IPS-NIHi7 (cell line): Measurements from ENCODE around the gene ISG15.
"Not testable (repeated sequence)": the region's sequence is repeated elsewhere in the genome, so short reads cannot be mapped to it uniquely, and the experiment has no call there.

Source experiments
- DNase-seq: peaks from one replicate; pipeline ENCODE4 v3.0.0; 2012; ENCODE audit warnings: mixed read lengths; ENCODE audit errors: extremely low spot score

The ISG15 gene

GRCh38 chr1:1044455-1045078 lies 31.3 kb downstream of the ISG15 start:
- DNase-seq = no peak

- DNase-seq = no peak
These were observed 31.8 kb downstream of the ISG15 start for GRCh38 chr1:1045129-1045528.

DNA sequence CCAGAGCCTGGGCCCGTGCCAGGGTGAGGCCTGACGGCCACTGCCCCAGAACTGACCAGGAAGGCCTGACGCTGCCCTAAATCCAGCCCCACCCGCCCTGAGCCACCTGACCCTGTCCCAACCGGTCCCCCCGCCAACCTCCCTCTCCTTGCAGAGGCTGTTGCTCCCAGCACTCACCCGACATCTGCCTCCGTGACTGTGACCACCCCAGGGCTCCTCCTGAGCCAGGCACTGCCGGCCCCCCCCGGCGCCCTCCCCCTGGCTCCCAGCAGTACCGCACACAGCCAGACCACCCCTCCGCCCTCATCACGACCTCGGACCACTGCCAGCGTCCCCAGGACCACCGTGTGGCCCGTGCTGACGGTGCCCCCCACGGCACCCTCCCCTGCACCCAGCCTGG lies 32.9 kb downstream of the ISG15 start:
- DNase-seq = no peak

GRCh38 chr1:1046767-1047166 lies 33.5 kb downstream of the ISG15 start:
- no peak for DNase-seq

- no peak for DNase-seq
These were observed 34.1 kb downstream of the ISG15 start for GRCh38 chr1:1047407-1047806.

- no peak for DNase-seq
These were observed 34.7 kb downstream of the ISG15 start for GRCh38 chr1:1047963-1048362.

DNA sequence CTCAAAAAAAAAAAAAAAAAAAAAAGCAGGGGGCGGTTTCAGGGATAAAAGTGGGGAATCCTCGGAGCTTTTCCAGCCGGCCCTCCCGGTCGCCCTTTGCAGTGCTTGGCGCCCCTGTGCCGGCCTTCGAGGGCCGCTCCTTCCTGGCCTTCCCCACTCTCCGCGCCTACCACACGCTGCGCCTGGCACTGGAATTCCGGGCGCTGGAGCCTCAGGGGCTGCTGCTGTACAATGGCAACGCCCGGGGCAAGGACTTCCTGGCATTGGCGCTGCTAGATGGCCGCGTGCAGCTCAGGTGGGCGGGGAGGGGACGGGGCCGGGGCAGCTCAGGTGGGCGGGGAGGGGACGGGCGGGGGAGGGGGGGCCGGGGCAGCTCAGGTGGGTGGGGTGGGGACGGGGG lies 35.5 kb downstream of the ISG15 start:
- no peak for DNase-seq

- no peak for DNase-seq
These were observed 36.2 kb downstream of the ISG15 start for GRCh38 chr1:1049318-1050165.

GRCh38 chr1:1050577-1051052 lies 37.3 kb downstream of the ISG15 start:
- no peak for DNase-seq

GRCh38 chr1:1051127-1051810 lies 38.0 kb downstream of the ISG15 start:
- DNase-seq = no peak

DNA sequence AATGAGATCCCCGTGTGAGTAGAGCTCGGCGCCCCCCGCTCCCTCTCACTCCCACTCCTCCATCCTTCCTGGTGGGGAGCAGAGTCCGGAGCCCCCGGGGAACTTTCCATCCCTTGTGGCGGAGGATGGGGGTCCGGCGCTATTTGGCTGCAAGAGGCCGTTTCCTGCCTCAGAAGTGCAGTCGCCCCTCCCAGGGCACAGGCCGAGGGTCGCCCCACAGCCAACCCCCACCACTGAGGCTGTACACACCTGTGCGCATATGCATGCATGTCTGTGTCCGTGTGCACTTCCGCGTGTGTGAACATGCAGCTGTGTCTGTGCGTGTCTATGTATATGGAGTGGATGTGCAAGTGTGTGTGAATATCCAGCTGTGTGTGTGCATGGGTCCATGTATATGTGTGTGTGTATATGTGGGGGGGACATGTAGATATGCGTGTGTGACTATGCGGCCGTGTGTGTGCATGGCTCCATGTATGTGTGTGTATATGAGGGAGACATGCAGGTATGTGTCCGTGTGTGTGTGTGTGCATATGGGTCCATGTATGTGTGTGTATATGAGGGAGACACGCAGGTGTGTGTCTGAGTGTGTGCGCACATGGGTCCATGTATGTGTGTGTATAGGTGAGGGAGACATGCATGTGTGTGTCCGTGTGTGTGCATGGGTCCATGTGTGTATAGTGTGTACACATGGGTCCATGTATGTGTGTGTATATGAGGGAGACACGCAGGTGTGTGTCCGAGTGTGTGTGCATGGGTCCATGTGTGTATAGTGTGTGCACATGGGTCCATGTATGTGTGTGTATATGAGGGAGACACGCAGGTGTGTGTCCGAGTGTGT lies 38.9 kb downstream of the ISG15 start:
- DNase-seq = no peak

- no peak for DNase-seq
These were observed 39.7 kb downstream of the ISG15 start for GRCh38 chr1:1053022-1053421.

GRCh38 chr1:1053682-1054081 lies 40.4 kb downstream of the ISG15 start:
- DNase-seq = no peak

GRCh38 chr1:1054099-1054700 lies 40.9 kb downstream of the ISG15 start:
- DNase-seq = no peak

GRCh38 chr1:1054971-1055370 lies 41.7 kb downstream of the ISG15 start:
- no peak for DNase-seq

- no peak for DNase-seq
These were observed 42.8 kb downstream of the ISG15 start for GRCh38 chr1:1055841-1056736.

DNA sequence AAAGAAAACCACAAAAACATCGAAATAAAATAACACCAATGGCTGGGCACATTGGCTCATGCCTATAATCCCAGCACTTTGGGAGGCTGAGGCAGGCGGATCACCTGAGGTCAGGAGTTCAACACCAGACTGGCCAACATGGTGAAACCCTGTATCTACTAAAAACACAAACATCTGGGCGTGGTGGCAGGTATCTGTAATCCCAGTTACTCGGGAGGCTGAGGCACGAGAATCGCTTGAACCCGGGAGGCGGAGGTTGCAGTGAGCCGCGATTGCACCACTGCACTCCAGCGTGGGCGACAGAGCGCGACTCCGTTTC lies 44.4 kb downstream of the ISG15 start:
- not testable (repeated sequence) for DNase-seq

DNA sequence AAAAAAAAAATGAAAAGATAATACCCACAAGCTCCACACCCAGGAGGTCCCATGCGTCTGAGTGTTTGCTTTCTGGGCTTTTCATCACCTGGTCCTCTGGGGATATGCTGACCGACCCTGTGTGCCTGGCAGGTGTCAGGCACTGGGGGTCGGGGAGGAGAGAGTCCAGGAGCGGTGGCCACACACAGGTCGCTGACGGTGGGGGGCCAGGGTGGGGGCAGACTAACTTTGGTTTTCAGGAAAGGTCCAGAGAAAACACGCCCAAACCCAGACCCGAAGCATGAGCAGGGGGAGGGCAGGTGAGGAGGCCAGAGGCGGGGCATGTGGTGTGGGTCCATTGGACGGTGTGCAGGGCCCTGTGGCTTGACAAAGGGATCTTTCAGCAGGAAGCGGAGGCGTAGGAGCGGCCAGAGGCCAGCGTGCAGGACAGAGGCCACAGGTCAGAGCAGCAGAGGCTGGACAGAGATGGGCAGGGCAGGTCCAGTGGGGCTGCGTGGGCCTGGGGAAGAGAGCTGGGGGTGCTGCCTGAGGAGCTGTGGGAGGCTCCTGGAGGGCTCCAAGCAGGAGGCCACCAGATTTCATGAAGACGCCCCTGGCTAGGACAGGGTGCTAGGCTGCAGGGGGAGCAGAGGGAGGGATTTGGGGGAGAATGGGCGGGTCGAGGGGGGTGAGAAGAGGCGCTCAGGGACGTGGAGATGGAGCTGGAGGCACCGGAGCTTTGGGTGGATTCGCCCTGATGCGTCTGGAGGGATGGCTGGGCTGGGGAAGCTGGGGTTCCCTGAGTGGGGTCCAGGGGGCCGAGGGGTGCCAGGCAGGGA lies 45.0 kb downstream of the ISG15 start:
- DNase-seq = no peak

- DNase-seq = peak; percentile 83
These were observed 45.7 kb downstream of the ISG15 start for GRCh38 chr1:1058921-1059493.
